Measurements from ENCODE around the gene KRTCAP2. TPM values are rescaled to one million over a fixed set of nuclear protein-coding genes. Genes with fewer than 3 reads are reported as not detected.

Gene KRTCAP2
- polyA plus RNA-seq, 3 donors, result 157 to 256 (median 247) TPM

DNA sequence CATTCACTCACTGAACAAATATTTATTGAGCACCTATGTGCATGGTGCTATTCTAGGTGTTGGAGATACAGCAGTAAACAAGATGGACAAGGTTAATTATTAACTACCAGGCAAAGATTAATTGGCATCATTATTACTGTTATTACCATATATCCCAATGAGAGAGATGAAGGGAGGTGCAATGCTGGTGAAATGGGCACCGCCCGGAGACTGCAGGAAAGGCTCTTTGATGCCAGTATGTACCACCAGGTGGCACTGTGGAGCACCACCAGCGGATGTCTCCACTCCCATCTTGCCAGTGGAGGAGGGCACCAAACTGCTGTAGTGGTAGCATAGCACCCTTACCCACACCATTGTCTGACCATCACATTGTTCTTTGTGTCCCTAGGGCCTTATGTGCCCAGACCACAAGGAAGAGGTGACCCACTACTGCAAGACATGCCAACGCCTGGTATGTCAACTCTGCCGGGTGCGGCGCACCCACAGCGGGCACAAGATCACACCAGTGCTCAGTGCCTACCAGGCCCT is 3.5 kb upstream of the KRTCAP2 start:
- no peaks in the 10 kb centered on the region for H4K20me1 ChIP-seq (ENCODE audit: insufficient read depth, low read length)
- peak; percentile 73 to 76 (median 73) for DNase-seq
- H3K4me1 ChIP-seq (ENCODE audit: control insufficient read depth in 1 of 2, insufficient read depth in 2 of 2, low read length in 2 of 2), result peaks cover 42 to 52% of the 10 kb centered on the region in 2 donors
- TF ChIP-seq, protein P1, sequence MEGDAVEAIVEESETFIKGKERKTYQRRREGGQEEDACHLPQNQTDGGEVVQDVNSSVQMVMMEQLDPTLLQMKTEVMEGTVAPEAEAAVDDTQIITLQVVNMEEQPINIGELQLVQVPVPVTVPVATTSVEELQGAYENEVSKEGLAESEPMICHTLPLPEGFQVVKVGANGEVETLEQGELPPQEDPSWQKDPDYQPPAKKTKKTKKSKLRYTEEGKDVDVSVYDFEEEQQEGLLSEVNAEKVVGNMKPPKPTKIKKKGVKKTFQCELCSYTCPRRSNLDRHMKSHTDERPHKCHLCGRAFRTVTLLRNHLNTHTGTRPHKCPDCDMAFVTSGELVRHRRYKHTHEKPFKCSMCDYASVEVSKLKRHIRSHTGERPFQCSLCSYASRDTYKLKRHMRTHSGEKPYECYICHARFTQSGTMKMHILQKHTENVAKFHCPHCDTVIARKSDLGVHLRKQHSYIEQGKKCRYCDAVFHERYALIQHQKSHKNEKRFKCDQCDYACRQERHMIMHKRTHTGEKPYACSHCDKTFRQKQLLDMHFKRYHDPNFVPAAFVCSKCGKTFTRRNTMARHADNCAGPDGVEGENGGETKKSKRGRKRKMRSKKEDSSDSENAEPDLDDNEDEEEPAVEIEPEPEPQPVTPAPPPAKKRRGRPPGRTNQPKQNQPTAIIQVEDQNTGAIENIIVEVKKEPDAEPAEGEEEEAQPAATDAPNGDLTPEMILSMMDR (IDR thresholded peaks at IDR 0.05), result peak; percentile 92
- H3K36me3 ChIP-seq (replicated peaks in 1 of 2; ENCODE audit: control insufficient read depth in 1 of 2, insufficient read depth in 2 of 2, low read length in 2 of 2), result no peaks in the 10 kb centered on the region
- H3K79me2 ChIP-seq (ENCODE audit: insufficient read depth, low read length), result peaks cover 17% of the 10 kb centered on the region
- peaks cover 0 to under 1% of the 10 kb centered on the region in 2 donors for H3K36me3 Mint-ChIP-seq
- no peak overlapping the region for H3K9ac ChIP-seq (ENCODE audit: insufficient read depth, low read length, poor library complexity, severe bottlenecking)
- 63% methylated on average over 3 of the region's 8 CpGs for WGBS (ENCODE audit: insufficient coverage)
- H3K27ac Mint-ChIP-seq, result peak overlapping the region in 1 of 7 donors; percentile 30
- H3K4me3 Mint-ChIP-seq, result no peak overlapping the region
- H3K27me3 ChIP-seq (ENCODE audit: control insufficient read depth in 2 of 2, insufficient read depth in 2 of 2, low read length in 2 of 2), result no peaks in the 10 kb centered on the region
- intact Hi-C loops (cut with micrococcal nuclease), result no loop called here
- H2AFZ ChIP-seq (ENCODE audit: insufficient read depth, low read depth, low read length, poor library complexity, severe bottlenecking), result no peak overlapping the region
- peaks cover 4 to 22% (median 21%) of the 10 kb centered on the region in 3 donors for H3K27me3 Mint-ChIP-seq (ENCODE audit: low read depth in 3 of 3)
- no peak overlapping the region for H3K4me3 ChIP-seq (replicated peaks in 1 of 3; ENCODE audit: low read depth in 2 of 3, low read length in 3 of 3)
- no peak overlapping the region for H3K4me2 ChIP-seq (replicated peaks; ENCODE audit: extremely low read depth, low read length, poor library complexity, severe bottlenecking)
- H3K4me1 Mint-ChIP-seq, result peaks cover 48% of the 10 kb centered on the region
- H3K9me3 Mint-ChIP-seq, result no peaks in the 10 kb centered on the region
- no peak overlapping the region for H3K27ac ChIP-seq (ENCODE audit: low read depth in 1 of 2, low read length in 2 of 2)
- no peaks in the 10 kb centered on the region for H3K9me3 ChIP-seq (replicated peaks in 1 of 2; ENCODE audit: control insufficient read depth in 1 of 2, insufficient read depth in 1 of 2, low read length in 2 of 2)

DNA sequence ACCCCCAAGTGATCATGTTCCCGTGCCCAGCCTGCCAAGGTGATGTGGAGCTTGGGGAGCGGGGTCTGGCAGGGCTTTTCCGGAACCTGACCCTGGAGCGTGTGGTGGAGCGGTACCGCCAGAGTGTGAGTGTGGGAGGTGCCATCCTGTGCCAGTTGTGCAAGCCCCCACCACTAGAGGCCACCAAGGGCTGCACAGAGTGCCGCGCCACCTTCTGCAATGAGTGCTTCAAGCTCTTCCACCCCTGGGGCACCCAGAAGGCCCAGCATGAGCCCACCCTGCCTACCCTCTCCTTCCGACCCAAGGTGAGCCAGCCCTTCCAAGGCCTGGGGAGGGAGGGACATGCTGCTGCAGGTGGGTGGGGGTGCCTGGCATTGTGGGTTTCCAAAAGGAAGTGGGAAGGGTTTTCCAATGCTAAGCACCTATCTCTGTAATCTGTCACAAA is 2.8 kb upstream of the KRTCAP2 start:
- Mint-ChIP-seq H3K4me1 (peaks cover 46% of the 10 kb centered on the region), H3K27ac (no peak overlapping the region), H3K9me3 (no peaks in the 10 kb centered on the region), H3K4me3 (no peak overlapping the region), H3K27me3 (ENCODE audit: low read depth in 3 of 3) (peaks cover 4 to 22% (median 21%) of the 10 kb centered on the region in 3 donors), H3K36me3 (peaks cover 3 to 5% of the 10 kb centered on the region in 2 donors)
- H2AFZ ChIP-seq (ENCODE audit: insufficient read depth, low read depth, low read length, poor library complexity, severe bottlenecking), result no peak overlapping the region
- TF ChIP-seq, protein P1 (IDR thresholded peaks at IDR 0.05), result no peak
- H3K79me2 ChIP-seq (ENCODE audit: insufficient read depth, low read length), result peaks cover 21% of the 10 kb centered on the region
- H3K27me3 ChIP-seq (ENCODE audit: control insufficient read depth in 2 of 2, insufficient read depth in 2 of 2, low read length in 2 of 2), result no peaks in the 10 kb centered on the region
- intact Hi-C loops (cut with micrococcal nuclease), result no loop called here
- no peak overlapping the region for H3K4me2 ChIP-seq (replicated peaks; ENCODE audit: extremely low read depth, low read length, poor library complexity, severe bottlenecking)
- H3K36me3 ChIP-seq (replicated peaks in 1 of 2; ENCODE audit: control insufficient read depth in 1 of 2, insufficient read depth in 2 of 2, low read length in 2 of 2), result no peaks in the 10 kb centered on the region
- DNase-seq, result peak in 1 of 3 donors; percentile 11
- no peak overlapping the region for H3K27ac ChIP-seq (ENCODE audit: low read depth in 1 of 2, low read length in 2 of 2)
- H3K4me1 ChIP-seq (ENCODE audit: control insufficient read depth in 1 of 2, insufficient read depth in 2 of 2, low read length in 2 of 2), result peaks cover 42 to 52% of the 10 kb centered on the region in 2 donors
- H4K20me1 ChIP-seq (ENCODE audit: insufficient read depth, low read length), result no peaks in the 10 kb centered on the region
- 76% methylated on average over 6 of the region's 9 CpGs for WGBS (ENCODE audit: insufficient coverage)
- H3K4me3 ChIP-seq (replicated peaks in 1 of 3; ENCODE audit: low read depth in 2 of 3, low read length in 3 of 3), result no peak overlapping the region
- H3K9me3 ChIP-seq (replicated peaks in 1 of 2; ENCODE audit: control insufficient read depth in 1 of 2, insufficient read depth in 1 of 2, low read length in 2 of 2), result no peaks in the 10 kb centered on the region
- H3K9ac ChIP-seq (ENCODE audit: insufficient read depth, low read length, poor library complexity, severe bottlenecking), result no peak overlapping the region

All from CD14-positive monocyte (primary cell).